HG02884 (cell line): ENCODE data around the gene ERVFRD-1.

Source experiments
- ATAC-seq: cut with Tn5 transposase; IDR thresholded peaks from one replicate; pipeline ENCODE4 v1.9.1; 2021; ENCODE audit warnings: mild to moderate bottlenecking, moderate library complexity; ENCODE audit not compliant: unreplicated experiment

The ERVFRD-1 gene

GRCh38 chr6:11055127-11055627 lies 56.3 kb downstream of the ERVFRD-1 start:
- no peak for ATAC-seq

- ATAC-seq: no peak
These were observed 56.8 kb downstream of the ERVFRD-1 start for GRCh38 chr6:11054722-11055121.

DNA sequence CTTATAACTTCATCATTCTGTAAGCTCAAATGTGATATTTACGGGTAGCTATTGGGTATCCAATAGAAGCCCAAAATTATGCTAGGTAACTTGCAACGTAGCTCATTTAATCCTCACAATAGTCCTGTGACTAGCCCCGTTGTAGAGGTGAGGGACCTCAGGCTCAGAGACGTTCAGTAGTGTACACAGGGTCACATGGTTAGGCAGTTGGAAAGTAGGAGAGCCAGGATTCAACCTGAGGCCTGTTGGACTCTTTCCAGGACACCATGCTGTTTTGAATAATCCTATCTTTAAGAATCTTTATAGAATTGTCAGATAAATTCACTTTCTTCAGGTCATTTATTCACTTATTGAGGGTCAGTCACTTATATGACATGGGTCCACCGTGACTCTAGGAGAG lies 58.2 kb downstream of the ERVFRD-1 start:
- ATAC-seq: no peak
